Endothelial cell (in vitro differentiated cells): ENCODE results near the gene SHISAL2A. TPM values are rescaled to one million over a fixed set of nuclear protein-coding genes. Genes with fewer than 3 reads are reported as not detected.

Source experiments
- DNase-seq: peaks from one replicate; pipeline ENCODE4 v3.0.0; 2021; ENCODE audit warnings: low spot score
- H3K27ac Mint-ChIP-seq: one replicate; pipeline ENCODE4 v1.8.0; 2021; ENCODE audit warnings: mixed read lengths, inconsistent platforms; ENCODE audit not compliant: unreplicated experiment
- H3K27me3 Mint-ChIP-seq: one replicate; pipeline ENCODE4 v1.8.0; 2021; ENCODE audit warnings: mild to moderate bottlenecking, moderate library complexity, mixed read lengths, inconsistent platforms; ENCODE audit not compliant: unreplicated experiment
- H3K36me3 Mint-ChIP-seq: one replicate; pipeline ENCODE4 v1.8.0; 2021; ENCODE audit warnings: mild to moderate bottlenecking, low read depth, mixed read lengths, inconsistent platforms; ENCODE audit not compliant: unreplicated experiment
- H3K4me1 Mint-ChIP-seq: one replicate; pipeline ENCODE4 v1.8.0; 2021; ENCODE audit warnings: mild to moderate bottlenecking, mixed read lengths, inconsistent platforms; ENCODE audit not compliant: unreplicated experiment
- H3K4me3 Mint-ChIP-seq: one replicate; pipeline ENCODE4 v1.8.0; 2021; ENCODE audit warnings: mild to moderate bottlenecking, mixed read lengths, inconsistent platforms; ENCODE audit not compliant: unreplicated experiment
- H3K9me3 Mint-ChIP-seq: one replicate; pipeline ENCODE4 v1.8.0; 2021; ENCODE audit warnings: mixed read lengths, inconsistent platforms; ENCODE audit not compliant: unreplicated experiment
- CTCF ChIP-seq: fragments of 200-600 bp; sonication (generic); IDR thresholded peaks from one replicate; pipeline ENCODE4 v1.5.0; 2021; ENCODE audit warnings: antibody characterized with exemption; ENCODE audit not compliant: unreplicated experiment
- total RNA-seq: library from RNA; stranded (reverse); fragmentation: NEBNext Ultra II Directional; extraction: Animal tissue kit (Norgen Biotek cat#: 25700); gene quantifications from one replicate; pipeline ENCODE4 v1.2.1, GENCODE V29; 2021; ENCODE audit not compliant: unreplicated experiment

The SHISAL2A gene
- total RNA-seq, 1 donor from 2014 or later, result not detected

GRCh38 chr1:52628614-52629324 is 4.2 kb upstream of the SHISAL2A start:
- H3K27me3 Mint-ChIP-seq, result peaks cover 6% of the 10 kb centered on the region
- peaks cover 3% of the 10 kb centered on the region for H3K36me3 Mint-ChIP-seq
- no peak for DNase-seq
- no peak overlapping the region for H3K4me3 Mint-ChIP-seq
- H3K4me1 Mint-ChIP-seq, result peaks cover 6% of the 10 kb centered on the region
- TF ChIP-seq CTCF, result no peak
- no peak overlapping the region for H3K27ac Mint-ChIP-seq
- no peaks in the 10 kb centered on the region for H3K9me3 Mint-ChIP-seq

GRCh38 chr1:52629325-52629643 is 3.7 kb upstream of the SHISAL2A start:
- H3K36me3 Mint-ChIP-seq, result peaks cover 7% of the 10 kb centered on the region
- TF ChIP-seq CTCF, result no peak
- H3K27me3 Mint-ChIP-seq, result peaks cover 11% of the 10 kb centered on the region
- H3K4me3 Mint-ChIP-seq, result no peak overlapping the region
- no peak overlapping the region for H3K27ac Mint-ChIP-seq
- no peaks in the 10 kb centered on the region for H3K9me3 Mint-ChIP-seq
- peaks cover 10% of the 10 kb centered on the region for H3K4me1 Mint-ChIP-seq
- DNase-seq, result no peak

- Mint-ChIP-seq H3K4me3 (no peak overlapping the region), H3K27me3 (peaks cover 14% of the 10 kb centered on the region), H3K36me3 (peaks cover 7% of the 10 kb centered on the region), H3K9me3 (no peaks in the 10 kb centered on the region), H3K4me1 (peaks cover 10% of the 10 kb centered on the region), H3K27ac (no peak overlapping the region)
- no peak for DNase-seq
- no peak for TF ChIP-seq CTCF
Measured at GRCh38 chr1:52629667-52630066, 3.3 kb upstream of the SHISAL2A start.

GRCh38 chr1:52631759-52632331 is 1.1 kb upstream of the SHISAL2A start:
- no peak for DNase-seq
- H3K36me3 Mint-ChIP-seq, result peaks cover 7% of the 10 kb centered on the region
- H3K9me3 Mint-ChIP-seq, result no peaks in the 10 kb centered on the region
- peaks cover 10% of the 10 kb centered on the region for H3K4me1 Mint-ChIP-seq
- no peak overlapping the region for H3K4me3 Mint-ChIP-seq
- no peak overlapping the region for H3K27ac Mint-ChIP-seq
- TF ChIP-seq CTCF, result no peak
- H3K27me3 Mint-ChIP-seq, result peaks cover 16% of the 10 kb centered on the region

GRCh38 chr1:52633291-52633754 is 355 bp downstream of the SHISAL2A start:
- Mint-ChIP-seq H3K4me1 (peaks cover 10% of the 10 kb centered on the region), H3K27me3 (peaks cover 13% of the 10 kb centered on the region), H3K9me3 (no peaks in the 10 kb centered on the region), H3K27ac (peak overlapping the region; percentile 48), H3K36me3 (peaks cover 7% of the 10 kb centered on the region), H3K4me3 (peak overlapping the region; percentile 86)
- peak; percentile 34 for DNase-seq
- no peak for TF ChIP-seq CTCF
